Measurements from ENCODE around the gene MYO1H.
"Not testable (repeated sequence)": the region's sequence is repeated elsewhere in the genome, so short reads cannot be mapped to it uniquely, and the experiment has no call there.

Gene MYO1H

DNA sequence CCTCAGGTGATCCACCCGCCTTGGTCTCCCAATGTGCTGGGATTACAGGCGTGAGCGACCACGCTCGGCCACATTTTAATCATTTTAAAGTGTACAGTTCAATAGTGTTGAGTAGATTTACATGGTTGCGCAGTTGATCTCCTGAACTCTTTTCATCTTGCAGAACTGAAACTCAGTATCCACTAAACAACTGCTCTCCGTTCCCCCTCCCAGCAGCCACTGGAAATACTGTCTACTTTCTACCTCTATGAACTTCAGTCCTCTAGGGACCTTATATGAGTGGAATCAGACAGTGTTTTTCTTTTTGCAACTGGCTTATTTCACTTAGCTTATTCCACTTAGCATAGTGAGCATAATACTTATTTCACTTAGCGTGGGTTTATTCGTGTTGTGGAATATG is 75.7 kb downstream of the MYO1H start:
- Histone ChIP-seq H3K4me1 (ENCODE audit: control insufficient read depth, low read depth, low read length) (no peaks in the 10 kb centered on the region), H3K27me3 (ENCODE audit: control insufficient read depth, insufficient read depth, low read length) (no peaks in the 10 kb centered on the region), H3K27ac (ENCODE audit: low read length) (no peak overlapping the region), H3K36me3 (ENCODE audit: control insufficient read depth, low read depth, low read length) (no peaks in the 10 kb centered on the region), H3K4me3 (ENCODE audit: low read length) (no peak overlapping the region), H3K9ac (ENCODE audit: low read length) (no peak overlapping the region), H3K9me3 (ENCODE audit: control insufficient read depth, low read depth, low read length) (no peaks in the 10 kb centered on the region)

DNA sequence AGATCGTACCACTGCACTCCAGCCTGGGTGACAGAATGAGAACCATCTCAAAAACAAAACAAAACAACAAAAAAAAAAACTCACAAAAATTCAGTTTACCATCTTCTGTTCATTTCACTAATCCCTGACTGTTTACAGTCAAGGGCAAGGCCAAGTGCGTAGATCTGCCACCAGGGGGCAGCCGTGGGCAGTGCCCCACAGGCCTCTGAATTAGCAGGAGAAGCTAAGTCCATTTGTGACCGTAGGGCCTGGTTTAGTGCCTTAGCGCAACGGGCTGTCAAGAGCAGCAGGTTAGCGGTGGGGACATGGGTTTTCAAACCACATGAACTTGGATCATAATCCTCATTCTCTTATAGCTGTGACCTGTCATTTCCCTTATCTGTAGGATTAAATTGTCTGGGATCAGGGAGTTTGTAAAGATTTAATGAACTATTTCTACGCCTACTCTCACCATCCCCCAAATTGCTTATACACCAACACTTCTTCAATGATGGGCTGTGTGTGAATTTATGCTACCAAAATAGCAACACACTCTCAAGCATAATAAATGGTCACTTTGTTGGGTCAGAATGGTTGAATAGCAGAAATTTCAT is 80.4 kb downstream of the MYO1H start:
- no peak overlapping the region for H3K4me3 ChIP-seq (ENCODE audit: low read length)

GRCh38 chr12:109428804-109429203 is 81.1 kb downstream of the MYO1H start:
- H3K27me3 ChIP-seq (ENCODE audit: control insufficient read depth, insufficient read depth, low read length); H3K4me3 ChIP-seq (ENCODE audit: low read length); H3K9me3 ChIP-seq (ENCODE audit: control insufficient read depth, low read depth, low read length): not testable (repeated sequence)

More for the DNA sequence above, 80.4 kb downstream of the MYO1H start:
- Histone ChIP-seq H3K4me1 (ENCODE audit: control insufficient read depth, low read depth, low read length) (peaks cover 3% of the 10 kb centered on the region), H3K27me3 (ENCODE audit: control insufficient read depth, insufficient read depth, low read length) (no peaks in the 10 kb centered on the region), H3K9me3 (ENCODE audit: control insufficient read depth, low read depth, low read length) (no peaks in the 10 kb centered on the region), H3K27ac (ENCODE audit: low read length) (no peak overlapping the region), H3K9ac (ENCODE audit: low read length) (no peak overlapping the region), H3K36me3 (ENCODE audit: control insufficient read depth, low read depth, low read length) (no peaks in the 10 kb centered on the region)

DNA sequence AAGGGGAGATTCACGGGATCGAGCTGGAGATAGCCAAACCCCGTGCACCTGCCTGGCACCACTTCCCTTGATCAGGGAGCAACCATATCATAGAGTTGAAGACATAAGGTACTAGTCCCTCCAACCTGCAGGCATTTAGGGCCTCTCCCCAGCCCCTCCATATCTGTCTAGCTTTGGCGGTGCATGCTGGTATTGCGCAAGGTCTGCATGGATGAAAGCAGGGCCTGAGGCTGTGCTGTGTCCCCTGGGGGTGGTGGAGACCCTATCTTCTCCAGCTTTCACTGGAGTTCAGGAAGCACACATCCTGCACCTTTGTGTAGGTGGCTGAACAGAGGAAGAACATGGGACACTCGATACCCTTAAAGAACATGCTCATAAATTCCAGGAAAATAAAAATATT is 82.5 kb downstream of the MYO1H start:
- Histone ChIP-seq H3K36me3 (ENCODE audit: control insufficient read depth, low read depth, low read length) (no peaks in the 10 kb centered on the region), H3K27ac (ENCODE audit: low read length) (no peak overlapping the region), H3K4me1 (ENCODE audit: control insufficient read depth, low read depth, low read length) (peaks cover 11% of the 10 kb centered on the region), H3K9ac (ENCODE audit: low read length) (no peak overlapping the region), H3K9me3 (ENCODE audit: control insufficient read depth, low read depth, low read length) (no peaks in the 10 kb centered on the region), H3K4me3 (ENCODE audit: low read length) (no peak overlapping the region), H3K27me3 (ENCODE audit: control insufficient read depth, insufficient read depth, low read length) (no peaks in the 10 kb centered on the region)

More at GRCh38 chr12:109428804-109429203, 81.1 kb downstream of the MYO1H start:
- not testable (repeated sequence) for H3K4me1 ChIP-seq (ENCODE audit: control insufficient read depth, low read depth, low read length); H3K27ac ChIP-seq (ENCODE audit: low read length); H3K9ac ChIP-seq (ENCODE audit: low read length); H3K36me3 ChIP-seq (ENCODE audit: control insufficient read depth, low read depth, low read length)

GRCh38 chr12:109432431-109432830 is 84.7 kb downstream of the MYO1H start:
- Histone ChIP-seq H3K4me3 (ENCODE audit: low read length) (no peak overlapping the region), H3K27me3 (ENCODE audit: control insufficient read depth, insufficient read depth, low read length) (no peaks in the 10 kb centered on the region), H3K27ac (ENCODE audit: low read length) (no peak overlapping the region), H3K4me1 (ENCODE audit: control insufficient read depth, low read depth, low read length) (peaks cover 23% of the 10 kb centered on the region), H3K9me3 (ENCODE audit: control insufficient read depth, low read depth, low read length) (no peaks in the 10 kb centered on the region), H3K9ac (ENCODE audit: low read length) (no peak overlapping the region), H3K36me3 (ENCODE audit: control insufficient read depth, low read depth, low read length) (no peaks in the 10 kb centered on the region)

GRCh38 chr12:109432842-109433304 is 85.2 kb downstream of the MYO1H start:
- Histone ChIP-seq H3K9me3 (ENCODE audit: control insufficient read depth, low read depth, low read length) (no peaks in the 10 kb centered on the region), H3K36me3 (ENCODE audit: control insufficient read depth, low read depth, low read length) (no peaks in the 10 kb centered on the region), H3K4me1 (ENCODE audit: control insufficient read depth, low read depth, low read length) (peaks cover 23% of the 10 kb centered on the region), H3K4me3 (ENCODE audit: low read length) (no peak overlapping the region), H3K9ac (ENCODE audit: low read length) (no peak overlapping the region), H3K27me3 (ENCODE audit: control insufficient read depth, insufficient read depth, low read length) (no peaks in the 10 kb centered on the region), H3K27ac (ENCODE audit: low read length) (no peak overlapping the region)

- H3K36me3 ChIP-seq (ENCODE audit: control insufficient read depth, low read depth, low read length) = no peaks in the 10 kb centered on the region
- peaks cover 23% of the 10 kb centered on the region for H3K4me1 ChIP-seq (ENCODE audit: control insufficient read depth, low read depth, low read length)
- no peaks in the 10 kb centered on the region for H3K27me3 ChIP-seq (ENCODE audit: control insufficient read depth, insufficient read depth, low read length)
- no peaks in the 10 kb centered on the region for H3K9me3 ChIP-seq (ENCODE audit: control insufficient read depth, low read depth, low read length)
- no peak overlapping the region for H3K4me3 ChIP-seq (ENCODE audit: low read length)
- no peak overlapping the region for H3K27ac ChIP-seq (ENCODE audit: low read length)
- H3K9ac ChIP-seq (ENCODE audit: low read length) = no peak overlapping the region
Measured at GRCh38 chr12:109433618-109434017, 85.9 kb downstream of the MYO1H start.

- Histone ChIP-seq H3K36me3 (ENCODE audit: control insufficient read depth, low read depth, low read length) (no peaks in the 10 kb centered on the region), H3K4me1 (ENCODE audit: control insufficient read depth, low read depth, low read length) (peaks cover 23% of the 10 kb centered on the region), H3K27me3 (ENCODE audit: control insufficient read depth, insufficient read depth, low read length) (no peaks in the 10 kb centered on the region), H3K9me3 (ENCODE audit: control insufficient read depth, low read depth, low read length) (no peaks in the 10 kb centered on the region), H3K27ac (ENCODE audit: low read length) (no peak overlapping the region), H3K9ac (ENCODE audit: low read length) (no peak overlapping the region), H3K4me3 (ENCODE audit: low read length) (no peak overlapping the region)
Measured at GRCh38 chr12:109434582-109434981, 86.9 kb downstream of the MYO1H start.

DNA sequence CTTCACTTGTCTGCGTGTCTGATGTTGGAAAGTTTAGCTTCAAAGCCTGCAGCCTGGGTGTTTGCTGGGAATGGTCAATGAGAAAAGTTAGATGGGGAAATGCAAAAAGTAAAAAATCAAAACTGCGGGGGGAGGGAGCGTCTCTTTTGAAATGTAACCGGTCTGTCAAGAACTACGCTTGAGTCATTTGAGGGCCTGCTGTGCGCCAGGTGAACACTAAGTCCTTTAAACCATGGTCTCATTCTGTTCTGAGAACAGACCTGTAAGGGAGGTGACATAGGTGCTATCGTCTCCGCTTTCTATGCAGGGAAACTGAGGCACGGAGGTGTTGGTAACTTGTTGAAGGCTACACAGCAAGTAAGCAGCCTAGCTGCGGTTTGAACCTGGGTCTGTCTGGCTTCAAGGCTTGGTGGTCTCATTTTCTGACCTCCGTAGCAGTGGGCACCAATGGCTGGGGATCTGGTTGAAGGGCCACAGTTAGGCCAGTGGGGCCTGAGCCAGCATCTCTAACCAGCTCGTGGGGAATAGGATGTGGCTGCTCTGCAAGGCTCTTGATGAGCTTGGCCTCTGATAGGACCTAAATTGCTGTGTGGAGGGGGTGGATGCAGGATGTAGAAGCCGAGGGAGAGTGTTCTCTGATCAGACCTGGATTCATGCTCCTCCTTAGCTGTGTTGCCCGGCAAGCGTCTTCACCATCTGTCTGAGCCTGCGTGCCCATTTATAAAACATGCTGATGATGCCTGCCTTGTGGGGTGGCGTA is 87.9 kb downstream of the MYO1H start:
- Histone ChIP-seq H3K27ac (ENCODE audit: low read length) (no peak overlapping the region), H3K27me3 (ENCODE audit: control insufficient read depth, insufficient read depth, low read length) (no peaks in the 10 kb centered on the region), H3K9ac (ENCODE audit: low read length) (no peak overlapping the region)

DNA sequence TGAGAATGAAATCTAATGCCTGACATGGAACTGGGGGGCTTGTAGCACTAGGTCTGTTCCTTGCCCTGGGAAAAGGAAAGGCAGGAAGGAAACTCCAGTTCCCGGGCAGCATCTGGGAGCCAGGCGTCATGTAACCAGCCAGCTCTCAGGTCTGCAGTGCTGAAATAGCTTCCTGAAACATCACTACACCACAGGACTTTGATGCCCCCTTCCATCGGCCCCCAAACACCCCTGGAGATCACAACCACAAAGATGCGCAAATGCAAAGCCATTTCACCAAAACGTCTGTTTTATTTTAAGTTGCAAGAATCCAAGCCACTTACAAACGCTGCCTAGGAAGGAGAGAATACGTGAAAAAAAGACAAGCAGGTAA is 88.5 kb downstream of the MYO1H start:
- H3K4me3 ChIP-seq (ENCODE audit: low read length) = peak overlapping the region; percentile 24

More for the DNA sequence above, 87.9 kb downstream of the MYO1H start:
- peak overlapping the region; percentile 24 for H3K4me3 ChIP-seq (ENCODE audit: low read length)
- H3K36me3 ChIP-seq (ENCODE audit: control insufficient read depth, low read depth, low read length) = no peaks in the 10 kb centered on the region
- H3K4me1 ChIP-seq (ENCODE audit: control insufficient read depth, low read depth, low read length) = peaks cover 23% of the 10 kb centered on the region
- no peaks in the 10 kb centered on the region for H3K9me3 ChIP-seq (ENCODE audit: control insufficient read depth, low read depth, low read length)

DNA sequence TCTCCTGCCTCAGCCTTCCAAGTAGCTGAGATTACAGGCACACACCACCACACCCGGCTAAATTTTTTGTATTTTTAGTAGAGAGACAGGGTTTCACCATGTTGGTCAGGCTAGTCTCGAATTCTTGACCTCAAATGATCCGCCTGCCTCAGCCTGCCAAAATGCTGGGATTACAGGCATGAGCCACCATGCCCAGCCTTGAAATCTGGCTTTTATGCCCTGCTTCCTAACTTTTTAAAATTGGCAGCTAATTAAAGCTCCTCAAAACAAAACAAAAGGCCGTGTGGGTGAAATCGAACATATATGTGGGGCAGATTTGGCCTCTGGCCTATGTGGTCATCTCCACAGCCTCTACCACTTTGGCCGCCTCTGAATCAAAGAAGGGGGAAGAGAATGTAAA is 91.5 kb downstream of the MYO1H start:
- Histone ChIP-seq H3K27ac (ENCODE audit: low read length) (no peak overlapping the region), H3K9ac (ENCODE audit: low read length) (no peak overlapping the region), H3K4me3 (ENCODE audit: low read length) (no peak overlapping the region), H3K36me3 (ENCODE audit: control insufficient read depth, low read depth, low read length) (no peaks in the 10 kb centered on the region), H3K4me1 (ENCODE audit: control insufficient read depth, low read depth, low read length) (peaks cover 19% of the 10 kb centered on the region), H3K9me3 (ENCODE audit: control insufficient read depth, low read depth, low read length) (no peaks in the 10 kb centered on the region), H3K27me3 (ENCODE audit: control insufficient read depth, insufficient read depth, low read length) (no peaks in the 10 kb centered on the region)

More for the DNA sequence above, 88.5 kb downstream of the MYO1H start:
- H3K27me3 ChIP-seq (ENCODE audit: control insufficient read depth, insufficient read depth, low read length) = no peaks in the 10 kb centered on the region
- H3K27ac ChIP-seq (ENCODE audit: low read length) = no peak overlapping the region
- no peaks in the 10 kb centered on the region for H3K36me3 ChIP-seq (ENCODE audit: control insufficient read depth, low read depth, low read length)
- H3K4me1 ChIP-seq (ENCODE audit: control insufficient read depth, low read depth, low read length) = peaks cover 23% of the 10 kb centered on the region
- H3K9ac ChIP-seq (ENCODE audit: low read length) = no peak overlapping the region
- H3K9me3 ChIP-seq (ENCODE audit: control insufficient read depth, low read depth, low read length) = no peaks in the 10 kb centered on the region

- H3K4me3 ChIP-seq (ENCODE audit: low read length); H3K27ac ChIP-seq (ENCODE audit: low read length); H3K27me3 ChIP-seq (ENCODE audit: control insufficient read depth, insufficient read depth, low read length); H3K9me3 ChIP-seq (ENCODE audit: control insufficient read depth, low read depth, low read length); H3K9ac ChIP-seq (ENCODE audit: low read length); H3K36me3 ChIP-seq (ENCODE audit: control insufficient read depth, low read depth, low read length): not testable (repeated sequence)
- peaks cover 15% of the 10 kb centered on the region for H3K4me1 ChIP-seq (ENCODE audit: control insufficient read depth, low read depth, low read length)
Measured at GRCh38 chr12:109439951-109440350, 92.3 kb downstream of the MYO1H start.

Data from iPS-18a (cell line).